HCT116 (cell line): ENCODE measurements around the gene GCN1. TPM values are rescaled to one million over a fixed set of nuclear protein-coding genes. Genes with fewer than 3 reads are reported as not detected.

Experiments
- ATAC-seq: fragments of 200-7000 bp; cut with Tn5 transposase; 2 replicates; pipeline ENCODE4 v1.9.1; 2020; ENCODE audit warnings: mild to moderate bottlenecking, moderate library complexity
- BruUV-seq: library from RNA; stranded (reverse); fragments of 400-500 nt; replicated peaks from 2 replicates; lab custom pipeline; 2021; lab: Mats Ljungman, UMichigan
- CTCF ChIA-PET: fragments of 300-600 bp; sonication (Branson Sonifier 250); formaldehyde crosslinking; loops from one replicate; lab custom pipeline; 2021; ENCODE audit warnings: antibody characterized with exemption; lab: Charles Lee
- POLR2A ChIA-PET: fragments of 300-600, 350-600 bp; sonication (Branson Sonifier 250); formaldehyde crosslinking; loops from one replicate; lab custom pipeline; 2021; ENCODE audit warnings: antibody characterized with exemption; lab: Charles Lee
- RAD21 ChIA-PET, 2 experiments: fragments of 300-600 bp; sonication (Branson Sonifier 250); formaldehyde crosslinking; loops; one replicate each; lab custom pipeline; 2023; ENCODE audit warnings: low total read pairs in 2 of 2; ENCODE audit not compliant: uncharacterized antibody in 2 of 2, unreplicated experiment in 2 of 2, low non-redundant PET in 1 of 2; lab: Charles Lee
- DNase-seq: peaks from one replicate; pipeline ENCODE4 v3.0.0-alpha.2; 2010; ENCODE audit warnings: low read depth, low spot score
- H2AFZ ChIP-seq: fragments of 200-600 bp; shearing (Covaris generic), sonication (generic); 2 replicates; pipeline ENCODE4 v1.6.1; 2017; ENCODE audit warnings: low read depth, mixed run types, mixed read lengths, antibody characterized with exemption, low read length; ENCODE audit not compliant: poor library complexity, severe bottlenecking
- H3K27ac ChIP-seq: 2 replicates; pipeline ENCODE4 v1.5.1; 2012; ENCODE audit warnings: low read depth, low read length
- H3K27me3 ChIP-seq: fragments of 200-600 bp; sonication (generic); 2 replicates; pipeline ENCODE4 v1.6.1; 2016; ENCODE audit warnings: mixed run types, low read length, mixed read lengths; ENCODE audit not compliant: insufficient read depth
- H3K36me3 ChIP-seq, 2 experiments: fragments of 200-500 bp in 1 of 2; fragments of 200-600 bp in 1 of 2; sonication (Bioruptor generic) in 1 of 2; sonication (generic) in 1 of 2; 2 replicates each; pipeline versions ENCODE4 v1.5.1 to v1.6.1; 2014 to 2016; ENCODE audit warnings: low read length in 2 of 2, inconsistent platforms in 1 of 2, mixed read lengths in 1 of 2, mixed run types in 1 of 2; ENCODE audit not compliant: insufficient read depth in 2 of 2, control insufficient read depth in 1 of 2
- H3K4me1 ChIP-seq, 2 experiments: fragments of 200-600 bp in 1 of 2; sonication (generic) in 1 of 2; 2 replicates each; pipeline versions ENCODE4 v1.5.1 to v1.6.1; 2012 to 2017; ENCODE audit warnings: low read length in 2 of 2, inconsistent platforms in 1 of 2, mild to moderate bottlenecking in 1 of 2, mixed read lengths in 1 of 2, mixed run types in 1 of 2, moderate library complexity in 1 of 2; ENCODE audit not compliant: insufficient read depth in 2 of 2, control insufficient read depth in 1 of 2
- H3K4me2 ChIP-seq: fragments of 200-600 bp; sonication (generic); 2 replicates; pipeline ENCODE4 v1.6.1; 2017; ENCODE audit warnings: mixed run types, low read length, mixed read lengths
- H3K4me3 ChIP-seq, 2 experiments: fragments of 200-600 bp in 1 of 2; sonication (generic) in 1 of 2; replicated peaks in 1 of 2; 2 replicates each; pipeline ENCODE4 v1.5.1; 2011 to 2016; ENCODE audit warnings: low read length in 2 of 2, control low read depth in 1 of 2, low read depth in 1 of 2, mild to moderate bottlenecking in 1 of 2, mixed read lengths in 1 of 2, mixed run types in 1 of 2
- H3K79me2 ChIP-seq: fragments of 200-600 bp; sonication (generic); 2 replicates; pipeline ENCODE4 v1.6.1; 2017; ENCODE audit warnings: mild to moderate bottlenecking, mixed run types, low read length, moderate library complexity, mixed read lengths; ENCODE audit not compliant: insufficient read depth
- H3K9ac ChIP-seq: fragments of 200-600 bp; sonication (generic); 2 replicates; pipeline ENCODE4 v1.6.1; 2016; ENCODE audit warnings: low read length, mixed read lengths
- H3K9me2 ChIP-seq: fragments of 200-600 bp; sonication (generic), shearing (Covaris generic); 2 replicates; pipeline ENCODE4 v1.6.1; 2017; ENCODE audit warnings: mixed run types, mild to moderate bottlenecking, moderate library complexity; ENCODE audit not compliant: insufficient read depth
- H3K9me3 ChIP-seq, 2 experiments: fragments of 200-500 bp in 1 of 2; fragments of 200-600 bp in 1 of 2; sonication (Bioruptor generic) in 1 of 2; sonication (generic) in 1 of 2; 2 replicates each; pipeline ENCODE4 v1.6.1; 2014 to 2017; ENCODE audit warnings: low read length in 2 of 2, mixed read lengths in 2 of 2, inconsistent platforms in 1 of 2, low read depth in 1 of 2, mild to moderate bottlenecking in 1 of 2, mixed run types in 1 of 2, moderate library complexity in 1 of 2; ENCODE audit not compliant: control insufficient read depth in 1 of 2, insufficient read depth in 1 of 2
- H4K20me1 ChIP-seq: fragments of 200-600 bp; sonication (generic), shearing (Covaris generic); 2 replicates; pipeline ENCODE4 v1.6.1; 2017; ENCODE audit warnings: mixed run types, mild to moderate bottlenecking, moderate library complexity; ENCODE audit not compliant: insufficient read depth
- ATF3 ChIP-seq: IDR thresholded peaks from 2 replicates; pipeline ENCODE4 v1.6.1; 2012
- CBX3 ChIP-seq: IDR thresholded peaks from 2 replicates; pipeline ENCODE4 v1.6.1; 2012; ENCODE audit warnings: low read depth
- CEBPB ChIP-seq: IDR thresholded peaks from 2 replicates; pipeline ENCODE4 v1.6.1; 2012; ENCODE audit warnings: low read depth
- EGR1 ChIP-seq: IDR thresholded peaks from 2 replicates; pipeline ENCODE4 v1.6.1; 2012; ENCODE audit warnings: low read depth
- ELF1 ChIP-seq: IDR thresholded peaks from 2 replicates; pipeline ENCODE4 v1.6.1; 2012; ENCODE audit warnings: low read depth, borderline replicate concordance
- EZH2 ChIP-seq: fragments of 200-600 bp; sonication (generic); IDR thresholded peaks from 2 replicates; pipeline ENCODE4 v1.6.1; 2017; ENCODE audit warnings: antibody characterized with exemption, mixed run types
- EZH2phosphoT487 ChIP-seq: fragments of 200-600 bp; IDR thresholded peaks from 2 replicates; pipeline ENCODE4 v1.6.1; 2018; ENCODE audit warnings: antibody characterized with exemption, borderline replicate concordance
- FOSL1 ChIP-seq: IDR thresholded peaks from 2 replicates; pipeline ENCODE4 v1.6.1; 2012; ENCODE audit warnings: low read depth
- JUND ChIP-seq: IDR thresholded peaks from 2 replicates; pipeline ENCODE4 v1.6.1; 2012
- POLR2A ChIP-seq: IDR thresholded peaks from 2 replicates; pipeline ENCODE4 v1.7.0; 2011; ENCODE audit warnings: borderline replicate concordance; ENCODE audit not compliant: insufficient read depth, insufficient read length; ENCODE audit errors: extremely low read depth
- POLR2AphosphoS5 ChIP-seq: IDR thresholded peaks from 2 replicates; pipeline ENCODE4 v1.6.1; 2011; ENCODE audit warnings: mild to moderate bottlenecking, low read depth, low read length, moderate library complexity
- RAD21 ChIP-seq: IDR thresholded peaks from 2 replicates; pipeline ENCODE4 v1.6.1; 2012; ENCODE audit warnings: low read depth, mild to moderate bottlenecking
- SIN3A ChIP-seq: IDR thresholded peaks from 2 replicates; pipeline ENCODE4 v1.6.1; 2012; ENCODE audit warnings: low read depth
- SP1 ChIP-seq: IDR thresholded peaks from 2 replicates; pipeline ENCODE4 v1.6.1; 2012; ENCODE audit warnings: low read depth
- SRF ChIP-seq: IDR thresholded peaks from 2 replicates; pipeline ENCODE4 v1.6.1; 2012; ENCODE audit warnings: low read depth
- TCF7L2 ChIP-seq: IDR thresholded peaks from 2 replicates; pipeline ENCODE4 v1.7.0; 2011; ENCODE audit warnings: borderline replicate concordance, inconsistent platforms; ENCODE audit not compliant: insufficient read depth, insufficient read length; ENCODE audit errors: extremely low read depth
- YY1 ChIP-seq: IDR thresholded peaks from 2 replicates; pipeline ENCODE4 v1.6.1; 2011; ENCODE audit warnings: low read length, low read depth, moderate library complexity, mild to moderate bottlenecking; ENCODE audit not compliant: insufficient replicate concordance; ENCODE audit errors: extremely low read depth
- ZBTB33 ChIP-seq: IDR thresholded peaks from 2 replicates; pipeline ENCODE4 v1.6.1; 2011; ENCODE audit warnings: mild to moderate bottlenecking, low read length, moderate library complexity; ENCODE audit not compliant: insufficient replicate concordance; ENCODE audit errors: extremely low read depth
- ZFX ChIP-seq: fragments of 450-650 bp; IDR thresholded peaks from 2 replicates; pipeline ENCODE4 v1.6.1; 2017
- ZNF274 ChIP-seq: fragments of 200-500 bp; sonication (Bioruptor generic); IDR thresholded peaks from 2 replicates; pipeline ENCODE4 v1.6.1; 2014; ENCODE audit warnings: mild to moderate bottlenecking, low read depth, low read length, inconsistent platforms
- intact Hi-C: fragments of 100-400 bp; cut with micrococcal nuclease; formaldehyde crosslinking; loops from 2 replicates; pipeline ENCODE4 v1.10.0; 2022
- total RNA-seq: library from RNA; stranded (reverse); gene quantifications from one replicate; pipeline ENCODE4 v1.2.1, GENCODE V29; 2021; ENCODE audit not compliant: unreplicated experiment

The GCN1 gene
- total RNA-seq, 1 experiment from 2014 or later = 184 TPM

GRCh38 chr12:120090206-120090605 is 104.3 kb downstream of the GCN1 start:
- no peaks in the 10 kb centered on the region for H4K20me1 ChIP-seq
- intact Hi-C loops = no loop called here
- H3K9ac ChIP-seq = no peak overlapping the region
- no TSS peak for BruUV-seq
- no peak for ATAC-seq
- H3K4me3 ChIP-seq = no peak overlapping the region
- H3K4me2 ChIP-seq = no peak overlapping the region
- RAD21 ChIA-PET = no interaction called here
- H3K4me1 ChIP-seq = peaks cover 18 to 21% of the 10 kb centered on the region in 2 experiments
- no peak for DNase-seq
- H3K27me3 ChIP-seq = no peaks in the 10 kb centered on the region
- TF ChIP-seq EZH2phosphoT487 (no peak), CEBPB (no peak), ZNF274 (no peak), TCF7L2 (no peak), RAD21 (no peak), ZFX (no peak), FOSL1 (no peak), CBX3 (no peak), SRF (no peak), ATF3 (no peak), EGR1 (no peak), SIN3A (no peak), ELF1 (no peak), SP1 (no peak), POLR2A (no peak), JUND (no peak), ZBTB33 (no peak), EZH2 (no peak), POLR2AphosphoS5 (no peak), YY1 (no peak)
- TF ChIP-seq, all 23 proteins: peak for 0
- Histone ChIP-seq H3K9me2 (no peaks in the 10 kb centered on the region), H2AFZ (no peak overlapping the region), H3K9me3 (no peaks in the 10 kb centered on the region), H3K79me2 (no peaks in the 10 kb centered on the region), H3K36me3 (no peaks in the 10 kb centered on the region; a peak in 1 of 4 replicates), H3K27ac (no peak overlapping the region)
- ChIA-PET POLR2A (interaction anchor here (1.4 kb wide), 1 partner anchor 111 kb away, joined by 3 read pairs; the partner anchor contains the start of gene RPLP0), CTCF (no interaction called here)
